MM.1S (cell line): Measurements from ENCODE around the gene KAT2B.

Experiments
- DNase-seq: peaks from one replicate; pipeline ENCODE4 v3.0.0-alpha.2; 2015
- H2AFZ ChIP-seq: fragments of 300-600 bp; sonication (generic); 2 replicates; pipeline ENCODE4 v1.6.0; 2016; ENCODE audit warnings: antibody characterized with exemption, low read length
- H3F3A ChIP-seq: fragments of 300-600 bp; sonication (generic); 2 replicates; pipeline ENCODE4 v1.6.1; 2016; ENCODE audit warnings: mild to moderate bottlenecking, antibody characterized with exemption, low read length, moderate library complexity, mixed read lengths; ENCODE audit not compliant: insufficient read depth
- H3K27ac ChIP-seq: fragments of 300-600 bp; sonication (generic); 2 replicates; pipeline ENCODE4 v1.5.1; 2016; ENCODE audit warnings: mild to moderate bottlenecking, low read length
- H3K27me3 ChIP-seq: fragments of 300-600 bp; sonication (generic); replicated peaks from 2 replicates; pipeline ENCODE4 v1.6.0; 2016; ENCODE audit warnings: low read length; ENCODE audit not compliant: insufficient read depth
- H3K36me3 ChIP-seq: fragments of 300-600 bp; sonication (generic); replicated peaks from 2 replicates; pipeline ENCODE4 v1.6.1; 2016; ENCODE audit warnings: mild to moderate bottlenecking, low read length, mixed read lengths; ENCODE audit not compliant: insufficient read depth
- H3K4me1 ChIP-seq: fragments of 300-600 bp; sonication (generic); 2 replicates; pipeline ENCODE4 v1.6.1; 2016; ENCODE audit warnings: low read length, mixed read lengths
- H3K4me2 ChIP-seq: fragments of 300-600 bp; sonication (generic); 2 replicates; pipeline ENCODE4 v1.6.0; 2016; ENCODE audit warnings: low read depth, low read length
- H3K4me3 ChIP-seq: fragments of 300-600 bp; sonication (generic); 2 replicates; pipeline ENCODE4 v1.5.1; 2016; ENCODE audit warnings: low read length, mixed read lengths
- H3K79me2 ChIP-seq: fragments of 300-600 bp; sonication (generic); 2 replicates; pipeline ENCODE4 v1.6.1; 2016; ENCODE audit warnings: mixed run types, low read length, mixed read lengths
- H3K9ac ChIP-seq: fragments of 300-600 bp; sonication (generic); 2 replicates; pipeline ENCODE4 v1.6.1; 2016; ENCODE audit warnings: low read length, mixed read lengths
- H3K9me2 ChIP-seq: fragments of 300-600 bp; sonication (generic); replicated peaks from 2 replicates; pipeline ENCODE4 v1.6.1; 2016; ENCODE audit warnings: mild to moderate bottlenecking, low read length, mixed read lengths; ENCODE audit not compliant: insufficient read depth
- H3K9me3 ChIP-seq: fragments of 300-600 bp; sonication (generic); replicated peaks from 2 replicates; pipeline ENCODE4 v1.6.1; 2016; ENCODE audit warnings: mild to moderate bottlenecking, low read length, mixed read lengths; ENCODE audit not compliant: insufficient read depth
- H4K20me1 ChIP-seq: fragments of 300-600 bp; sonication (generic); 2 replicates; pipeline ENCODE4 v1.6.1; 2016; ENCODE audit warnings: mild to moderate bottlenecking, low read length, moderate library complexity, mixed read lengths; ENCODE audit not compliant: insufficient read depth
- EZH2 ChIP-seq: fragments of 300-600 bp; sonication (generic); optimal IDR thresholded peaks from 2 replicates; pipeline ENCODE3; 2017; ENCODE audit warnings: low read depth, mild to moderate bottlenecking, antibody characterized with exemption, low read length, mixed read lengths
- EZH2phosphoT487 ChIP-seq: fragments of 300-600 bp; sonication (generic); IDR thresholded peaks from 2 replicates; pipeline ENCODE4 v1.6.1; 2018; ENCODE audit warnings: antibody characterized with exemption, low read length
- TF ChIP-seq, protein P1 (sequence below): fragments of 300-600 bp; sonication (generic); IDR thresholded peaks from 2 replicates; pipeline ENCODE4 v1.5.1; 2016; ENCODE audit warnings: antibody characterized with exemption, low read length, mixed read lengths

KAT2B gene

DNA sequence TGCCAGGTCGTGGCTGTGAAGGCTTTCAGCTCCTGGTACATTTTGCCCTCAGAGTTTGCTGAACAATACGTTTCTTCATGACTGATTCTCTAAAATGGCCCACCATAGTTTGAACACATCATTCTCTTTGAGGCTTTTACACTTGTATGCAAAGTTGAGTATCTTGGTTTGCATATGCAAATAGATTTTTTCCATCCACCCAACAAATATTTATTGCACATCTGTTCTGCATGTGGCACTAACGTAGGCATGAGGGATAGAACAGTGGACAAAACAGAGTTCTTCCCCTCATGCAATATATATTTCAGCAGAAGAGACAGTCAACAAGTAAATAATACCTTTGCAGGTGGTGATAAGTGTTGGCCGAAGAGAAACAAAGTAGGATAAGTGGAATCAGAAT lies 55.2 kb downstream of the KAT2B start:
- no peaks in the 10 kb centered on the region for H3K27me3 ChIP-seq

DNA sequence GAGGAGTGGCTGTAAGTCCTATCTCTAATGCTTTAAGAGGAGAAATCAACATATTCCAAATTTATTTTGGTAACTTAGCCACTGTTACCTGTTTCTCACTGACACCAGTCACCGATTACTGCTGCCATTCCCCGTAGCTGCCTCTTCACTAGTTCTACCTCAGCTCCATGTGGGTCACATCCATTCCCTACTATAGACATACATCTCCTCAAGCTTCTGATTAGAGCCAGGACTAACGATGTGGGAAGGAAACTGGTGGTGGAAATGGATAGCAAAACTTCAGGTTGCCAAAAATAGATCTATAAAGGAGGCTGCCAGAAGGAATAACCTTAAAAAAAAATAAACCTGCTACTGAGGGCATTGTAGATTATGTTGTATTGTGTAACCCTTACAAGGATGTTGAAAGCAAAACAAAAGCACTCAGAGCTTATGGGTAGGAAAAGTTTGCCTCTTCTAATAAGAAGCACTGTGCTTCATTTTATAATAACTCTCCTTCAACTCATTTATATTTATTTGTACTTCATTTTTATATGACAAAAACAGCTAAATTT lies 56.0 kb downstream of the KAT2B start:
- no peak for DNase-seq
- H3K36me3 ChIP-seq: no peaks in the 10 kb centered on the region; the same call in 1 of the 2 replicates
- no peak overlapping the region for H3K9ac ChIP-seq
- H3K4me1 ChIP-seq: no peaks in the 10 kb centered on the region
- no peaks in the 10 kb centered on the region for H3F3A ChIP-seq
- H3K9me3 ChIP-seq: no peaks in the 10 kb centered on the region
- H3K4me2 ChIP-seq: no peak overlapping the region
- no peaks in the 10 kb centered on the region for H4K20me1 ChIP-seq
- no peak overlapping the region for H3K4me3 ChIP-seq
- no peak overlapping the region for H2AFZ ChIP-seq
- no peaks in the 10 kb centered on the region for H3K27me3 ChIP-seq
- no peaks in the 10 kb centered on the region; the same call in 1 of the 2 replicates for H3K79me2 ChIP-seq
- H3K27ac ChIP-seq: no peak overlapping the region
- H3K9me2 ChIP-seq: no peaks in the 10 kb centered on the region
- TF ChIP-seq, protein P1, sequence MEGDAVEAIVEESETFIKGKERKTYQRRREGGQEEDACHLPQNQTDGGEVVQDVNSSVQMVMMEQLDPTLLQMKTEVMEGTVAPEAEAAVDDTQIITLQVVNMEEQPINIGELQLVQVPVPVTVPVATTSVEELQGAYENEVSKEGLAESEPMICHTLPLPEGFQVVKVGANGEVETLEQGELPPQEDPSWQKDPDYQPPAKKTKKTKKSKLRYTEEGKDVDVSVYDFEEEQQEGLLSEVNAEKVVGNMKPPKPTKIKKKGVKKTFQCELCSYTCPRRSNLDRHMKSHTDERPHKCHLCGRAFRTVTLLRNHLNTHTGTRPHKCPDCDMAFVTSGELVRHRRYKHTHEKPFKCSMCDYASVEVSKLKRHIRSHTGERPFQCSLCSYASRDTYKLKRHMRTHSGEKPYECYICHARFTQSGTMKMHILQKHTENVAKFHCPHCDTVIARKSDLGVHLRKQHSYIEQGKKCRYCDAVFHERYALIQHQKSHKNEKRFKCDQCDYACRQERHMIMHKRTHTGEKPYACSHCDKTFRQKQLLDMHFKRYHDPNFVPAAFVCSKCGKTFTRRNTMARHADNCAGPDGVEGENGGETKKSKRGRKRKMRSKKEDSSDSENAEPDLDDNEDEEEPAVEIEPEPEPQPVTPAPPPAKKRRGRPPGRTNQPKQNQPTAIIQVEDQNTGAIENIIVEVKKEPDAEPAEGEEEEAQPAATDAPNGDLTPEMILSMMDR: no peak
- no peak for TF ChIP-seq EZH2phosphoT487
- TF ChIP-seq EZH2: no peak

More for the DNA sequence above, 55.2 kb downstream of the KAT2B start:
- H3F3A ChIP-seq: no peaks in the 10 kb centered on the region
- no peak for DNase-seq
- H3K9me3 ChIP-seq: no peaks in the 10 kb centered on the region
- no peak overlapping the region for H2AFZ ChIP-seq
- no peak overlapping the region for H3K9ac ChIP-seq
- H3K4me3 ChIP-seq: no peak overlapping the region
- no peaks in the 10 kb centered on the region for H4K20me1 ChIP-seq
- H3K4me1 ChIP-seq: no peaks in the 10 kb centered on the region
- no peaks in the 10 kb centered on the region for H3K9me2 ChIP-seq
- no peak overlapping the region for H3K4me2 ChIP-seq
- no peak overlapping the region for H3K27ac ChIP-seq
- H3K79me2 ChIP-seq: peaks cover 2% of the 10 kb centered on the region; the same call in 1 of the 2 replicates
- TF ChIP-seq EZH2 (no peak), EZH2phosphoT487 (no peak)
- TF ChIP-seq, protein P1: no peak
- no peaks in the 10 kb centered on the region; the same call in 1 of the 2 replicates for H3K36me3 ChIP-seq

GRCh38 chr3:20097015-20097414 lies 56.8 kb downstream of the KAT2B start:
- Histone ChIP-seq H2AFZ (no peak overlapping the region), H3K9me2 (no peaks in the 10 kb centered on the region), H3K27ac (no peak overlapping the region), H3K4me3 (no peak overlapping the region), H3K4me2 (no peak overlapping the region), H3F3A (no peaks in the 10 kb centered on the region), H3K79me2 (no peaks in the 10 kb centered on the region), H3K9ac (no peak overlapping the region), H3K36me3 (no peaks in the 10 kb centered on the region; the same call in 1 of the 2 replicates), H3K27me3 (no peaks in the 10 kb centered on the region), H4K20me1 (no peaks in the 10 kb centered on the region), H3K9me3 (no peaks in the 10 kb centered on the region), H3K4me1 (no peaks in the 10 kb centered on the region)
- no peak for DNase-seq
- TF ChIP-seq EZH2 (no peak), EZH2phosphoT487 (no peak)
- TF ChIP-seq, protein P1: no peak
